Measurements from ENCODE around the gene SKI. TPM values are rescaled to one million over a fixed set of nuclear protein-coding genes. Genes with fewer than 3 reads are reported as not detected.

The SKI gene
- total RNA-seq, 1 experiment from 2014 or later: 89.5 TPM

DNA sequence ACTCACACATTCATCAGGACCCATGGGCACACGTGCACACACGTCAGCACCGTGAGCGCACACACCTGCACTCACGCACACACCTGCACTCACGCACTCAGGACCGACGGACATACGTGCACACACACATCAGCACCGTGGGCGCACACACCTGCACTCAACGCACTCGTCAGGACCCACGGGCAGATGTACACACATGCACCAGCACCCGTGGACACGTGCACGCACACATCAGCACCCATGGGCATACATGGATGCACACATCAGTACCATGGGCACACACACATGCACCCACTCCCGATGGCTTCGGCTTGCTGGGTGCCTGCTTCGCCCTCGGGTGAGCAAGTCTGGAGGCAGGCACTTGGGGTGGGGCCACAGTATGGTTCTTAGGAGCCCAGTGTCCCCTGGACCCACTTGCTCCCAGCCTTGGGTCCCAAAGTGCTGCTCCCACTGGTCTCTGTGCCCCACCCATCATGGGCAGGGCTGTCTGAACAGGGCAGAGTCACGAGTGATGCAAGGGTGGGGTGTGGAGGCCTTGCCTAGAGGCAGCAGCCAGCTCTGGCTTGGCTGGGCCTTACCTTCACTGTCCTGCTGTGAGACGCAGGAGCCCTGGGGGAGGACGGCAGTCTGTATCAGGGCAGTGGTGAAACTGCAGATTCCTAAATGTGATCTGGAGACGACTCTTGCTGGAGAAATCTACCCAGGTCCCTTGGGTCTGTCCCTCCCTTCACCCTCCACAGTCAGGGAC, 49.8 kb downstream of the SKI start:
- no peak overlapping the region for H2AFZ ChIP-seq (ENCODE audit: low read length)
- Mint-ChIP-seq H3K27ac (peak overlapping the region; percentile 82 to 94 (median 85)), H3K36me3 (ENCODE audit: insufficient read depth in 1 of 3, low read depth in 3 of 3) (peaks cover 16 to 24% (median 17%) of the 10 kb centered on the region in 3 experiments; a peak in 6 of 7 replicates), H3K4me3 (peak overlapping the region in 1 of 2 experiments; percentile 54; a peak in 1 of 5 replicates), H3K27me3 (ENCODE audit: low read depth) (no peaks in the 10 kb centered on the region), H3K9me3 (peaks cover 3 to 4% of the 10 kb centered on the region in 2 experiments), H3K4me1 (peaks cover 55 to 60% of the 10 kb centered on the region in 2 experiments)
- no peak overlapping the region for H2BK15ac ChIP-seq (ENCODE audit: low read depth, low read length)
- DNase-seq: peak; percentile 38
- no peak overlapping the region for H3K9ac ChIP-seq (ENCODE audit: extremely low read depth, insufficient read length, low read length)
- no peaks in the 10 kb centered on the region for H3K23me2 ChIP-seq (ENCODE audit: insufficient read length, low read depth, low read length, poor library complexity, severe bottlenecking)
- peak overlapping the region; percentile 21 for H4K8ac ChIP-seq (replicated peaks; ENCODE audit: insufficient read length, low read depth, low read length)
- H3K23ac ChIP-seq (ENCODE audit: insufficient read length, low read depth, low read length): peak overlapping the region; percentile 23
- peaks cover 2% of the 10 kb centered on the region; the same call in 1 of the 2 replicates for H3K4me1 ChIP-seq (ENCODE audit: insufficient read depth, low read length)
- H3K18ac ChIP-seq (ENCODE audit: insufficient read length, low read depth, low read length): no peak overlapping the region
- H3K79me2 ChIP-seq (ENCODE audit: insufficient read depth, low read length): peaks cover 33% of the 10 kb centered on the region; the same call in 1 of the 2 replicates
- no CpG with 5 or more reads among the region's 25 CpGs for WGBS (ENCODE audit: extremely low coverage, insufficient read length, low lambda C conversion rate)
- no peak overlapping the region for H4K5ac ChIP-seq (ENCODE audit: insufficient read length, low read depth, low read length)
- H3K9me3 ChIP-seq (ENCODE audit: control insufficient read depth, low read depth, low read length): no peaks in the 10 kb centered on the region
- H3K14ac ChIP-seq (ENCODE audit: insufficient read depth, low read length): no peak overlapping the region; the same call in 1 of the 2 replicates
- H3K27ac ChIP-seq (ENCODE audit: insufficient read length, low read depth, low read length): no peak overlapping the region
- peaks cover under 1% of the 10 kb centered on the region for H4K20me1 ChIP-seq (ENCODE audit: control insufficient read depth, insufficient read depth, insufficient read length)
- H2BK120ac ChIP-seq (ENCODE audit: low read depth, low read length, poor library complexity, severe bottlenecking): no peak overlapping the region
- no peaks in the 10 kb centered on the region for H3K79me1 ChIP-seq (ENCODE audit: insufficient read depth, low read depth, low read length, poor library complexity, severe bottlenecking)
- H2BK12ac ChIP-seq (ENCODE audit: insufficient read length, low read depth, low read length): no peak overlapping the region
- no peak overlapping the region for H2BK20ac ChIP-seq (ENCODE audit: low read depth, low read length, poor library complexity, severe bottlenecking)
- H2AK5ac ChIP-seq (ENCODE audit: insufficient read length, low read length): no peak overlapping the region
- H3K56ac ChIP-seq (ENCODE audit: insufficient read length, low read depth, low read length): no peak overlapping the region
- no peak overlapping the region for H3T11ph ChIP-seq (ENCODE audit: low read length)
- TF ChIP-seq, protein P1, sequence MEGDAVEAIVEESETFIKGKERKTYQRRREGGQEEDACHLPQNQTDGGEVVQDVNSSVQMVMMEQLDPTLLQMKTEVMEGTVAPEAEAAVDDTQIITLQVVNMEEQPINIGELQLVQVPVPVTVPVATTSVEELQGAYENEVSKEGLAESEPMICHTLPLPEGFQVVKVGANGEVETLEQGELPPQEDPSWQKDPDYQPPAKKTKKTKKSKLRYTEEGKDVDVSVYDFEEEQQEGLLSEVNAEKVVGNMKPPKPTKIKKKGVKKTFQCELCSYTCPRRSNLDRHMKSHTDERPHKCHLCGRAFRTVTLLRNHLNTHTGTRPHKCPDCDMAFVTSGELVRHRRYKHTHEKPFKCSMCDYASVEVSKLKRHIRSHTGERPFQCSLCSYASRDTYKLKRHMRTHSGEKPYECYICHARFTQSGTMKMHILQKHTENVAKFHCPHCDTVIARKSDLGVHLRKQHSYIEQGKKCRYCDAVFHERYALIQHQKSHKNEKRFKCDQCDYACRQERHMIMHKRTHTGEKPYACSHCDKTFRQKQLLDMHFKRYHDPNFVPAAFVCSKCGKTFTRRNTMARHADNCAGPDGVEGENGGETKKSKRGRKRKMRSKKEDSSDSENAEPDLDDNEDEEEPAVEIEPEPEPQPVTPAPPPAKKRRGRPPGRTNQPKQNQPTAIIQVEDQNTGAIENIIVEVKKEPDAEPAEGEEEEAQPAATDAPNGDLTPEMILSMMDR (conservative IDR thresholded peaks at IDR 0.05): no peak
- H3K4me2 ChIP-seq (ENCODE audit: insufficient read depth, insufficient read length, low read length): no peak overlapping the region
- no peaks in the 10 kb centered on the region for H3K27me3 ChIP-seq (ENCODE audit: insufficient read depth, low read length)
- H3K4ac ChIP-seq (ENCODE audit: low read depth, low read length): no peak overlapping the region
- H4K91ac ChIP-seq (ENCODE audit: insufficient read length, low read depth, low read length): no peak overlapping the region
- peak overlapping the region; percentile 47 for H2BK5ac ChIP-seq (ENCODE audit: insufficient read length, low read length)
